Ovary (tissue), 3 donors: ENCODE results near the gene ZNF281.

Experiments used
- EP300 ChIP-seq: sonication (generic); formaldehyde crosslinking; IDR thresholded peaks from one replicate; pipeline ENCODE4 v1.6.1; 2017; ENCODE audit warnings: antibody characterized with exemption
- POLR2A ChIP-seq: fragments of 450-650 bp; IDR thresholded peaks from one replicate; pipeline ENCODE4 v1.6.1; 2017; ENCODE audit warnings: antibody characterized with exemption, mild to moderate bottlenecking, moderate library complexity
- TF ChIP-seq, protein P1 (sequence below), 3 donors: fragments of 450-650 bp in 2 of 3; fragments of 200-600 bp in 1 of 3; IDR thresholded peaks; one replicate each; pipeline versions ENCODE4 v1.5.1 to v1.8.0; 2016 to 2022; ENCODE audit warnings: antibody characterized with exemption in 3 of 3, mild to moderate bottlenecking in 1 of 3
- donor health status: DM: no; HTN: no; CAD: no.

DNA sequence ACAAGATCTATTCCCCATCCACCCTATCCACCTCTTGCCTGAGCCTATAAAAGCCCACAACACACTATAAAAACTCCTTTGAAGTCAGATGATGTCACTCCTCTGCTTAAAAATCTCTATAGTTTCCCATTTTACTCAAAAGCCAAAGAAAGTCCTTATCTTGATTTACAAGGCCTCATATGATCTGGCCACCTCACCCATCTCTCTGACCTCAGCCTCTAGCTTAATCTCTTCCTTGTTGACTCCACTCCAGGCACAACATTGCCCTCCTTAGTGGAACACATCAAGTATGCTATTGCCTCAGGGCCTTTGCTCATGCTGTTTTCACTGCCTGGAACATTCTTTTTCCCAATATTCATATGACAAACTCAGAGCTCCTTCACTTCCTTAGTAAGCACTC is 33.3 kb downstream of the ZNF281 start:
- TF ChIP-seq, protein P1, sequence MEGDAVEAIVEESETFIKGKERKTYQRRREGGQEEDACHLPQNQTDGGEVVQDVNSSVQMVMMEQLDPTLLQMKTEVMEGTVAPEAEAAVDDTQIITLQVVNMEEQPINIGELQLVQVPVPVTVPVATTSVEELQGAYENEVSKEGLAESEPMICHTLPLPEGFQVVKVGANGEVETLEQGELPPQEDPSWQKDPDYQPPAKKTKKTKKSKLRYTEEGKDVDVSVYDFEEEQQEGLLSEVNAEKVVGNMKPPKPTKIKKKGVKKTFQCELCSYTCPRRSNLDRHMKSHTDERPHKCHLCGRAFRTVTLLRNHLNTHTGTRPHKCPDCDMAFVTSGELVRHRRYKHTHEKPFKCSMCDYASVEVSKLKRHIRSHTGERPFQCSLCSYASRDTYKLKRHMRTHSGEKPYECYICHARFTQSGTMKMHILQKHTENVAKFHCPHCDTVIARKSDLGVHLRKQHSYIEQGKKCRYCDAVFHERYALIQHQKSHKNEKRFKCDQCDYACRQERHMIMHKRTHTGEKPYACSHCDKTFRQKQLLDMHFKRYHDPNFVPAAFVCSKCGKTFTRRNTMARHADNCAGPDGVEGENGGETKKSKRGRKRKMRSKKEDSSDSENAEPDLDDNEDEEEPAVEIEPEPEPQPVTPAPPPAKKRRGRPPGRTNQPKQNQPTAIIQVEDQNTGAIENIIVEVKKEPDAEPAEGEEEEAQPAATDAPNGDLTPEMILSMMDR (IDR thresholded peaks at IDR 0.05) = no peak
- TF ChIP-seq POLR2A = no peak
- no peak for TF ChIP-seq EP300
